Erythroblast (primary cell): ENCODE results near the gene ATP6V1F.

Source experiments
- GATA1 ChIP-seq: IDR thresholded peaks from 2 replicates; pipeline ENCODE4 v1.6.1; 2011; ENCODE audit warnings: low read depth, mild to moderate bottlenecking, control low read depth, low read length, moderate library complexity
- POLR2A ChIP-seq: IDR thresholded peaks from 2 replicates; pipeline ENCODE4 v1.6.1; 2011; ENCODE audit warnings: mild to moderate bottlenecking, low read length

DNA sequence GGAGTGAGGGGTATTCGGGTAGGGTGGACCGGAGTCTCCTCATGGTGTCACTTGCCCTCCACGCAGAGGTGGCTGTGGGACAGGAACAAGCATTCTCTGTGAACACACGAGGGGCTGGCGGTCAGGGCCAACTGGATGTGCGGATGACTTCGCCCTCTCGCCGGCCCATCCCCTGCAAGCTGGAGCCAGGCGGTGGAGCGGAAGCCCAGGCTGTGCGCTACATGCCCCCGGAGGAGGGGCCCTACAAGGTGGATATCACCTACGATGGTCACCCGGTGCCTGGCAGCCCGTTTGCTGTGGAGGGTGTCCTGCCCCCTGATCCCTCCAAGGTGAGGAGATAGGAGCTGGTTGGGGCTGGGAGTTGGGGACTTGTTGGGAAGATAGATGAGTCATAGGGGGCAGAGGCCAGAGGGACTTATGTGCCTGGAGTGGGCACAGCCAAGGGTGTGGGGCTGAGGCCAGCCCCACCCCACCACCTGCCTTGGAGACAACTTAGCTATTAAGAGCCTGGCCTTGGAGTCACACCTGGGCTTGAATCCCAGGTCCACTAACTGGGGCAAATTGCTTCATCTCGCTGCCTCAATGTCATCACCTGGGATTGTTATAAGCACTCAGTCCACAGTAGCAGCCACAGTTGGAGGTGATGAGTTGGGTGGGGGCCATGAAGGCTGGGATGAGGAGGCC lies 18.6 kb upstream of the ATP6V1F start:
- TF ChIP-seq POLR2A (no peak), GATA1 (no peak)
